ENCODE measurements around the gene APEX2.

APEX2 gene

GRCh38 chrX:54999717-55000598 is at the start of gene APEX2:
TSS of gene APEX2 (plus strand) at chrX:55000363. CDS start at chrX:55000423, 60 bp downstream.
- no peak for TF ChIP-seq CTCF (IDR thresholded peaks at IDR 0.05; ENCODE audit: low read depth, low read length)
- Histone ChIP-seq H3K4me3 (ENCODE audit: low read depth, low read length) (peak within 1 kb of the TSS; percentile 76), H3K27me3 (ENCODE audit: insufficient read depth, low read depth, severe bottlenecking) (peaks cover 24% of the 10 kb centered on the region), H3K36me3 (peaks cover 2% of the 10 kb centered on the region), H3K9me3 (ENCODE audit: severe bottlenecking) (no peaks in the 10 kb centered on the region), H3K27ac (peak within 1 kb of the TSS; percentile 87)
- DNase-seq: peak; percentile 88

- no peak for DNase-seq
- Histone ChIP-seq H3K27ac (no peak overlapping the region), H3K36me3 (no peaks in the 10 kb centered on the region), H3K9me3 (ENCODE audit: severe bottlenecking) (no peaks in the 10 kb centered on the region), H3K27me3 (ENCODE audit: insufficient read depth, low read depth, severe bottlenecking) (peaks cover 46% of the 10 kb centered on the region), H3K4me3 (ENCODE audit: low read depth, low read length) (no peak overlapping the region)
- no peak for TF ChIP-seq CTCF (IDR thresholded peaks at IDR 0.05; ENCODE audit: low read depth, low read length)
Measured at GRCh38 chrX:54950730-54951375, 49.3 kb upstream of the APEX2 start.

- no peaks in the 10 kb centered on the region for H3K9me3 ChIP-seq (ENCODE audit: severe bottlenecking)
- no peak overlapping the region for H3K27ac ChIP-seq
- no peak for DNase-seq
- no peak for TF ChIP-seq CTCF (IDR thresholded peaks at IDR 0.05; ENCODE audit: low read depth, low read length)
- H3K4me3 ChIP-seq (ENCODE audit: low read depth, low read length): no peak overlapping the region
- H3K36me3 ChIP-seq: no peaks in the 10 kb centered on the region
- peaks cover 21% of the 10 kb centered on the region for H3K27me3 ChIP-seq (ENCODE audit: insufficient read depth, low read depth, severe bottlenecking)
Measured at GRCh38 chrX:54961750-54962149, 38.4 kb upstream of the APEX2 start.

- Histone ChIP-seq H3K9me3 (ENCODE audit: severe bottlenecking) (no peaks in the 10 kb centered on the region), H3K27ac (no peak overlapping the region), H3K36me3 (no peaks in the 10 kb centered on the region), H3K4me3 (ENCODE audit: low read depth, low read length) (no peak overlapping the region), H3K27me3 (ENCODE audit: insufficient read depth, low read depth, severe bottlenecking) (peaks cover 15% of the 10 kb centered on the region)
- no peak for DNase-seq
- no peak for TF ChIP-seq CTCF (IDR thresholded peaks at IDR 0.05; ENCODE audit: low read depth, low read length)
Measured at GRCh38 chrX:54964766-54965497, 35.2 kb upstream of the APEX2 start.

GRCh38 chrX:54977387-54977786 is 22.8 kb upstream of the APEX2 start:
- H3K27me3 ChIP-seq (ENCODE audit: insufficient read depth, low read depth, severe bottlenecking): peaks cover 20% of the 10 kb centered on the region
- DNase-seq: no peak
- TF ChIP-seq CTCF (IDR thresholded peaks at IDR 0.05; ENCODE audit: low read depth, low read length): no peak
- H3K36me3 ChIP-seq: no peaks in the 10 kb centered on the region
- no peak overlapping the region for H3K27ac ChIP-seq
- no peak overlapping the region for H3K4me3 ChIP-seq (ENCODE audit: low read depth, low read length)
- H3K9me3 ChIP-seq (ENCODE audit: severe bottlenecking): no peaks in the 10 kb centered on the region

All from WERI-Rb-1 (cell line).